Hepatocyte (in vitro differentiated cells): Measurements from ENCODE around the gene ZFYVE28.

ENCODE experiments used
- EZH2 ChIP-seq: fragments of 200-600 bp; sonication (generic); IDR thresholded peaks from 2 replicates; pipeline ENCODE4 v1.6.1; 2016; ENCODE audit warnings: antibody characterized with exemption, mild to moderate bottlenecking, borderline replicate concordance
- TF ChIP-seq, protein P1 (sequence below): fragments of 200-600 bp; sonication (generic); IDR thresholded peaks from 2 replicates; pipeline ENCODE4 v1.5.1; 2016; ENCODE audit warnings: antibody characterized with exemption, mild to moderate bottlenecking; ENCODE audit not compliant: poor library complexity

DNA sequence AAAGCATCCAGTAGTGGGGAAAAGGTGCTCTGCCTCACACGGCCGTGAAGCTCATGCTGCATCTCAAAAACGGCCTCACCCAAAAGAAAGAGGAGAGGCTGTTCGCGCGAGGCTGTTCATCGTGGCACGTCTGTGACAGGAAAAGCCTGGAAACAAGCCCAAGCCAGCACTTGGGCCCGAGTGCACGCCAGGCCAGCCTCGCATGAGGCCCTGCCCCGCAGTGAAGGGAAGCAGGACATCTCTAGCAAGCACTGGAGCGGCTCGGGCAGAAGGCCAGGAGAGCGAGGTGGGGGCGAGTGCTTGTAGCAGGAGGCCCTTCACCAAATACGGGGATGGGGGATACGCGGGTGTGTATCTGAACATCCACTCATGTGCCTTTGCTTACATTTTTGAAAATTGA is 116.6 kb downstream of the ZFYVE28 start:
- TF ChIP-seq, protein P1, sequence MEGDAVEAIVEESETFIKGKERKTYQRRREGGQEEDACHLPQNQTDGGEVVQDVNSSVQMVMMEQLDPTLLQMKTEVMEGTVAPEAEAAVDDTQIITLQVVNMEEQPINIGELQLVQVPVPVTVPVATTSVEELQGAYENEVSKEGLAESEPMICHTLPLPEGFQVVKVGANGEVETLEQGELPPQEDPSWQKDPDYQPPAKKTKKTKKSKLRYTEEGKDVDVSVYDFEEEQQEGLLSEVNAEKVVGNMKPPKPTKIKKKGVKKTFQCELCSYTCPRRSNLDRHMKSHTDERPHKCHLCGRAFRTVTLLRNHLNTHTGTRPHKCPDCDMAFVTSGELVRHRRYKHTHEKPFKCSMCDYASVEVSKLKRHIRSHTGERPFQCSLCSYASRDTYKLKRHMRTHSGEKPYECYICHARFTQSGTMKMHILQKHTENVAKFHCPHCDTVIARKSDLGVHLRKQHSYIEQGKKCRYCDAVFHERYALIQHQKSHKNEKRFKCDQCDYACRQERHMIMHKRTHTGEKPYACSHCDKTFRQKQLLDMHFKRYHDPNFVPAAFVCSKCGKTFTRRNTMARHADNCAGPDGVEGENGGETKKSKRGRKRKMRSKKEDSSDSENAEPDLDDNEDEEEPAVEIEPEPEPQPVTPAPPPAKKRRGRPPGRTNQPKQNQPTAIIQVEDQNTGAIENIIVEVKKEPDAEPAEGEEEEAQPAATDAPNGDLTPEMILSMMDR, result no peak
- no peak for TF ChIP-seq EZH2
